Smooth muscle cell of the pulmonary artery (primary cell): ENCODE data around the gene PPARA. TPM values are rescaled to one million over a fixed set of nuclear protein-coding genes. Genes with fewer than 3 reads are reported as not detected.

Experiments
- total RNA-seq: library from RNA; depleted of rRNA; stranded (reverse); fragments of >200 nt; gene quantifications from 2 replicates; pipeline ENCODE4 v1.2.3, GENCODE V29; 2014

The PPARA gene
- total RNA-seq = 23.5 and 26.7 TPM in 2 replicates

DNA sequence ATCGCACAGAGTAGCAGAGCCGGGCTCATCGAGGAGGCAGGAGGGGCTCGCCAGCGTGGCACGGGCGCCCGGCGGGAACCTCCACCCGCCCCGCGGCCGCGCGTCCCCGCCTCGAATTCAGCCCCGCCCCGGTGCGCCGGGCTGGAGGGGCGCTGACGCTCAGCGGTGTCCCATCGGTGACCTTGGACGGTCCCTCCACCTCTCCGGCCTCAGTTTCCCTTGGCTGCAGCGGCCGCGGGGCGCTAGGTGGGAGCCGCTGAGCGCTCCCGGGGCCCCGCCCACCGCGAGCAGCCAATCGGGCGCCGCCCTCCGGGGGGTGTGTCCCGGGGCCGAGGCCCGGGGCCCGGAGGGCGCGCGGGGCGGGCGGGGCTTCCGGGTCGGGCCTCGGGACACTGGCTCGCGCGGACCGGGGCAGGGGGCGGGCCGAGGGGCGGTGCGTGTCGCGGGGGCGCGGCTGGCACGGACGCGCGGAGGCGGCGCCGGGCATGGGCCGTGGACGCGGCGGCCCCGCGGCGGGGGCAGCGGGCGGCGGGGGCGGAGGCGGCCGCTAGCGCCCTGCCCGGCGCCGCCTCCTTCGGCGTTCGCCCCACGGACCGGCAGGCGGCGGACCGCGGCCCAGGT lies at the start of gene PPARA:
PPARA (plus strand) TSS at position 493 of the 621 bp plus-strand sequence. CDS start 47,858 bp downstream, outside the sequence.

DNA sequence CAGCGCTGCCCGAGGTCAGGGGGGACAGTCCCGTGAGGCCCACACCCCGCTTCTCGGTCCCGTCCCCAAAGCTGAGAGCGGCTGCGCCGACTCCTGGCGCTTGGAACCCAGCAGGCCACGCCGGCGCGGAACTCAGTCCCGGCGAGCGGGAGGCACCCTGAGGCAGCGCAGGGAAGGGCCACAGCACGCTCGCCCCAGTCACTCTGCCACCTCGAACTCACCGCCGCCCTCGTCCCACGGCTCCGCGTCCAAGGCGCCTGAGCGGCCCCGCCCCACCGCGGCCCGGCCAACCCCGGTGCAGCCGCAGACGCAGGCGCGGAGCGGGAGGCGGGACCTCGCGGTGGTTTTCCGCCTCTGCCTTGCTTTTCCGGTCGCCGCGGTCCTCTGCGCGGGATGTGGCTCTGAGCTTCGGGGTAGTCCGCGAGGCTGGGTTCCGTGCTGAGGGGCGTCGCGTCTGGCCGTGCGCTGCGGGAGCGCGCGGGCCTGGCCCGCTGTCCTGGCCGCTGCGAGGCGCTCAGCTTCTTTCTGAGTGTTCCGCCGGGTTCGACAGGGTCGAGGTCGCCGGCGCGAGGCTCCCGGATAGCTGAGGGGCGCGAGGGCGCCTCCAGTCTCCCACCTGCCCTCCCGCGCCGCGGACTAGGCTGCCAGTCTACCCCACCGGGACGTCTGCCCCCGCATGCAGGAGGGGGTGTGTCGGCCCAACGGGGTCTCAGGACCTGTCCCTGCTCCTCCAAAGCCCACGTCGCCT lies 99.9 kb downstream of the PPARA start, which contains the start of gene CDPF1:
CDPF1 (minus strand) TSS at position 259 of the 748 bp plus-strand sequence. CDS start 2,009 bp downstream, outside the sequence.

DNA sequence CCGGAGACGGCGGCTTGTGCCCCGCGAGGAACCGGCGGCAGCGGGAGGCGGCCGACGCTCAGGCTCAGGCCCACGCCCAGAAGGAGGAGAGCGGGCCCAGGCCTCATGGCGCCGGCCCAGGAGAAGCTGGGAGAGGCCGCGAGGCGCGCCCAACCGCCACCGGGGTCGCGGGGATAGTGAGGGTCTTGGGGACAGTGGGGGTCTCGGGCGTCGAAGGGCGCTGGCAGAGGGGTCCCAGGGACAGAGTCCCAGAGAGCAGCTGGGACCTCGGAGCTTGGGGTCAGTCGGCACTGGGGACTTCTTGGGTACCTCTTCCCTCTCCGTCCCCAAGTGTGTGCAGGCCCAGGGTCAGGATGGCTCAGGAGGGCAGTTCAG lies 112.9 kb downstream of the PPARA start, which contains the start of gene PKDREJ:
PKDREJ (minus strand) TSS at position 128 of the 375 bp plus-strand sequence; CDS start at position 107, 21 bp downstream.

DNA sequence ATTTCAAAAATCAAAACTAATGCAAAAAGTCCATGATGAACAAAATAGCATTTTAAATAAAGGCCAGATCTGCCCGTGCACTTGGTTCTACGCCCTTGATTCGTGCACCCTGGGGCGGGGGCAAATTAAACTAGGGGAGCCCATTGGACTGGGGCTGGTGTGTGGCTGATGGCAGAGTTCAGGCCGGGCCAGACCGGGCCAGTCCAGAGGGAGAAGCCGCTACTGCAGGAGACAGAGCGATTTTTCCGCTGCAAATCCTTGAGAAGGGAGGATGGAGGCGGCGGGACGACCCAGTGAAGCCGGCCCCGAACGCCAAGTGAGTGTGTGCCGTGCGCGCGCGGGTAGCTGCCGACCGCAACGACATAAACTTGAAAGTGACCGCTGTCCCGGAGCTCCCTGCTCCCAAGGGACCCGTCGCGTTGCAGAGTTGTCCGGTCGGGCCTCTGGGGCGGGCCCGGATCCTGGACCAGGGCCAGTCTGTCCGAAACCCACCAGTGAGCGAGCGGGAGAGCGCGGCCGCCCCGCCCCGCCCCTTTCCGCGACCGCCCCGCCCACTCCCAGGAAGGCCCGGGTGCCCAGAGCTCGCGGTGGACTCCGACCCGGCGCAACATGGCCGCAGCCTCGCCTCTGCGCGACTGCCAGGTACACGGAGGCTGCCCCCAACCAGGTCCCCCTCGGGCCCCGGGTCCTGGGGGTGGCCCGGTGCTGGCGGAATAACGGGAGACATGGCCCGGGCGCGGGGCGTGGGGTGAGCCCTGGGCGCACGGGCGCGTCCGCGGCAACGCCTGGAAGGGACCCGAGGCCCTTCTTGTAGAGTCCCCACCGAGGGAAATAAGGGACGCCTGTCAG lies 117.3 kb downstream of the PPARA start, which contains the start of gene TTC38:
TTC38 (plus strand) TSS at position 578 of the 849 bp plus-strand sequence; CDS start at position 610, 32 bp downstream.

Other genes with a start within 250 kb of the PPARA start
- gene WNT7B, start 173.4 kb upstream of the PPARA start, total RNA-seq = not detected in 2 replicates
- gene CDPF1, start 99.8 kb downstream of the PPARA start, total RNA-seq = 10.2 and 10.6 TPM in 2 replicates
- gene PKDREJ, start 112.8 kb downstream of the PPARA start, total RNA-seq = under 0.01 and 0.03 TPM in 2 replicates
- gene TTC38, start 117.5 kb downstream of the PPARA start, total RNA-seq = 18.2 and 20.8 TPM in 2 replicates
- gene GTSE1, start 146.3 kb downstream of the PPARA start, total RNA-seq = 1.5 and 2.6 TPM in 2 replicates
- gene TRMU, start 185.2 kb downstream of the PPARA start, total RNA-seq = 30.6 and 39.4 TPM in 2 replicates